Astrocyte (in vitro differentiated cells and primary cell): Measurements from ENCODE around the gene C17orf113.

ENCODE experiments used
- CTCF ChIP-seq: IDR thresholded peaks from 2 replicates; pipeline ENCODE4 v1.5.1; 2011; ENCODE audit warnings: low read depth, mild to moderate bottlenecking, inconsistent platforms, low read length, moderate library complexity; ENCODE audit not compliant: insufficient read depth
- EZH2 ChIP-seq: IDR thresholded peaks from 2 replicates; pipeline ENCODE4 v1.6.1; 2012; ENCODE audit warnings: mild to moderate bottlenecking, low read length, inconsistent platforms; ENCODE audit not compliant: insufficient read depth

GRCh38 chr17:42000413-42001133 lies 49.8 kb downstream of the C17orf113 start:
- TF ChIP-seq CTCF (no peak), EZH2 (no peak)
